NT2/D1 (cell line): Measurements from ENCODE around the gene FER1L5.

Experiments
- YY1 ChIP-seq: IDR thresholded peaks from 2 replicates; pipeline ENCODE4 v1.6.1; 2011; ENCODE audit not compliant: insufficient read length, insufficient read depth
- ZNF274 ChIP-seq: IDR thresholded peaks from 2 replicates; pipeline ENCODE4 v1.6.1; 2011; ENCODE audit warnings: mild to moderate bottlenecking, low read depth, low read length

GRCh38 chr2:96602330-96602823 is 40.2 kb upstream of the FER1L5 start:
- TF ChIP-seq ZNF274 (no peak), YY1 (no peak)
